Stimulated activated CD8-positive, alpha-beta memory T cell treated with anti-CD3 and anti-CD28 coated beads, Interleukin-2, amount 100 ng/mL, for 1 hour (primary cell): Measurements from ENCODE around the gene RPS28.
"Not testable (repeated sequence)": the region's sequence is repeated elsewhere in the genome, so short reads cannot be mapped to it uniquely, and the experiment has no call there.

Source experiments
- DNase-seq, 2 donors: peaks; one replicate each; pipeline ENCODE4 v3.0.0-alpha.2; 2020; ENCODE audit warnings: low read depth in 2 of 2

RPS28 gene

DNA sequence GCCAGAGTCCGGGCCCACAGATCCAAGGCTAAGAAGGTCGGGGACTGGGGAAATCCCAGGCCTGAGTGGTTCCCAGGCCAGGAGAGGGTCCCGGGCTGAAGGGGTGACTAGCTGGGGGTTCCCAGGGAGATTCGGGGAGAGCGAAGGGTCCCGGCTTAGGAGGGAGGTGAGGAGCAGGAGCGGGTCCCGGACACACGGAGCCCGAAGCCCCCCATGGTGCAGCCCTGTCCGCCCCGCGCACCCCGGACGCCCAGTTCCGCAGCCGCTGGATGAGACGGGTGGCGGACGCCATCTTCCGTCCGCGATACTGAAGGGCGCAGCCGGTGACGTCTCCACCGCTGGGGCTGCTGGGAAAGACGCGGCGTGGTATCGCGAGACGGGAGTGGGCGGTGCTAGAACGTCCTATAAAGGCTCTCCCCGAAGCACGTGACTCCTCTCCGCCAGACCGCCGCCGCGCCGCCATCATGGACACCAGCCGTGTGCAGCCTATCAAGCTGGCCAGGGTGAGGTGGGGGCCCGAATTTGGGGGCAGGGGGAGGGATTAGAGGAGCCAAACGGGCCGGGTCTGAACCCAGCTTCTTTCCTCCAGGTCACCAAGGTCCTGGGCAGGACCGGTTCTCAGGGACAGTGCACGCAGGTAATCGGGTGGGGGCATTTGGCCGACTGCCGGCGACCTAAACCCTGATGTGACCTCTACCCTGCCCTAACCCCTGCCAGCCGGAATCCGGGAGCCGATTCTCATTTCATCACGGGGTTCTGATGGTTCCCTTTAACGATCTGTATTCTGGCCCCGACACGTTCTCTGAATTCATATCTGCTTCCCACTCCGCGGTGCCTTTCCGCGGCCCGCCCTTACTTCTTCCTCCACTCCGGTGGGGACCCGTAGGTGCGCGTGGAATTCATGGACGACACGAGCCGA, at the start of gene RPS28, which contains the start of gene NDUFA7:
RPS28 (plus strand) TSS at position 430 of the 919 bp plus-strand sequence; CDS start at position 465, 35 bp downstream.
NDUFA7 (minus strand) TSS at position 309 of the 919 bp plus-strand sequence; CDS start at position 292, 17 bp downstream.
- peak; percentile 95 to 96 for DNase-seq

DNA sequence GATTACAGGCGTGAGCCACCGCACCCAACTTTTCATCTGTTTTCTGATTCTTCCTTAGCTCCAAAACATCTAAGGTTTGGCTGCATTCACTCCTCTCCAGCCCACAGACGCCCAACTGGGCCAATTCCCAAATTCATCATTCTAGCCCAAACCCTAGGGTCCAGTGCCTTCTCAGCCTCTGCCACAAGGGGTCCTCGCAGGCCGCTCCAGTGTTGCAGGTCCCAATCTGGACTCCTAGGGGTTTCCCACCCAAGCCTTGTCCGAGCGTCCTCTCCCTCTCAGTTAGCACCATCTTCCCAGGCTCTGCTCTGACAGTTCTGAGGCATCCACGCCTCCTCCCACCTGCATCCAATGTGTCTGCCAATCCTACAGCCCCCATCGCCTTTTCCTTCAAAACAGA, 44.8 kb upstream of the RPS28 start:
- not testable (repeated sequence) for DNase-seq

DNA sequence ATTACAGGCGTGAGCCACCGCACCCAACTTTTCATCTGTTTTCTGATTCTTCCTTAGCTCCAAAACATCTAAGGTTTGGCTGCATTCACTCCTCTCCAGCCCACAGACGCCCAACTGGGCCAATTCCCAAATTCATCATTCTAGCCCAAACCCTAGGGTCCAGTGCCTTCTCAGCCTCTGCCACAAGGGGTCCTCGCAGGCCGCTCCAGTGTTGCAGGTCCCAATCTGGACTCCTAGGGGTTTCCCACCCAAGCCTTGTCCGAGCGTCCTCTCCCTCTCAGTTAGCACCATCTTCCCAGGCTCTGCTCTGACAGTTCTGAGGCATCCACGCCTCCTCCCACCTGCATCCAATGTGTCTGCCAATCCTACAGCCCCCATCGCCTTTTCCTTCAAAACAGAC, 30.0 kb upstream of the RPS28 start:
- not testable (repeated sequence) for DNase-seq

DNA sequence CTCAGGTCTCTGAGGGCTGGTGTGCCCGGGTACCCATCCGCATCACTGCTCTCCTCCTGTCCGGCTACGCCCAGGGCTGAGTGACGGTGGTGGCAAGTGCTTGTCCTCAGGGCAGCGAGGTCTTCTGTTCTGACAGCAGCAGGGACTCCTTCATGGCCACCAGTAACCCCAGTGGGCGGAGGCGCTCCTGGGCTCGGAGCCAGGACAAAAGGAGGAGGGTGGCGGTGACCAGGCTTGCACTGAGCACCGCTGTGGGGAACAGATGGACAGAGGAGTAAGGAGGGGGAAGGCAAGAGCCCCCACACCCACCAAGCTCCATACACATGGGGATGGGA, 19.0 kb upstream of the RPS28 start:
- no peak for DNase-seq

DNA sequence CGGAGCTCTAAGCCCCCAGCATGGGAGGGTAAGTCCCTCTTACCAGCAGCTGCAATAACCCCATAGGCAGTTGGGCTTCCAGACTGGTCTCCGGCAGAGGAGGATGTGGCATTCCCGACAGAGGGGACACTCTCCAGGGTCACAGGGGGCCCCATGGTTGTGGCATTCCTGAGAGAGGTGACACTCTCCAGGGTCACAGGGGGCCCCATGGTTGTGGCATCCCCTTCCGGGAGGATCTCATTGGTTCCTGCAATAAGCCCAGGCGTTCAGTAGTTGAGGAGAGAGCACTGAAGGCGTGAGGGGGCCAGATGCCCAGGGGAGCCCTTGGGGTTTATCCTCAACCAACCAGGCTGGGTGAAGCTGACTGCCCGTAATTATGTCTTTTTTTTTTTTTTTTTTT, 18.6 kb upstream of the RPS28 start:
- no peak for DNase-seq

DNA sequence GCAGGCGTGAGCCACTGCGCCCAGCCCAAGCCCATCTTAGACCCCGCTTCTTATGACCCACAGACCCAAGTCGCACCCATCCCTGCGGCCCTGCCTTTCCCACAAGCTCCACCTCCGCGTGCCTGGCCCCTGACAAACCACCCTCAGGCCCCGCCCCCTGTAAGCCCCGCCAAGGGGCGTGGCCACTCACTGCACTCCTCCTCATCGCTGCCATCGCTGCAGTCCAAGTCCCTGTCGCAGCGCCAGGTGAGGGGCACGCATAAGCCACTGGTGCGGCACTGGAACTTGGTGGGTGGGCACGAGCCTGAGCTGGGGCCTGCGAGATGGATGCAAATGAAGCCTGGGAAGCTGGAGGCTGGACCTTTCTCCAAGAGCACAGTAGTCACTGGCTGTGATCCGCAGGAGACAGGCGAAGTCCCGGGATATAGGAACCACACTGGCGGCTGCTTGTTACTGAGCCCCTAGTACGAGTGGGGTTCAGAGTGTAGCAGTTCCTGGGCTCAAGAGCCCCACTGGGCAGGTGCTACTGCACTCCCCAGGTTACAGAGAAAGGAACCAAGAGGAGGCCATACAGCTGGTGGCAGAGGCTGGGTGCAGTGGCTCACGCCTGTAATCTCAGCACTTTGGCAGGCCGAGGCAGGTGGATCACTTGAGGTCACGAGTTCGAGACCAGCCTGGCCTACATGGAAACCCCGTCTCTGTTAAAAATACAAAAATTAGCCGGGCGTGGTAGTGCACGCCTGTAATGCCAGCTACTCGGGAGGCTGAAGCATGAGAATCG, 16.3 kb upstream of the RPS28 start:
- DNase-seq: no peak

DNA sequence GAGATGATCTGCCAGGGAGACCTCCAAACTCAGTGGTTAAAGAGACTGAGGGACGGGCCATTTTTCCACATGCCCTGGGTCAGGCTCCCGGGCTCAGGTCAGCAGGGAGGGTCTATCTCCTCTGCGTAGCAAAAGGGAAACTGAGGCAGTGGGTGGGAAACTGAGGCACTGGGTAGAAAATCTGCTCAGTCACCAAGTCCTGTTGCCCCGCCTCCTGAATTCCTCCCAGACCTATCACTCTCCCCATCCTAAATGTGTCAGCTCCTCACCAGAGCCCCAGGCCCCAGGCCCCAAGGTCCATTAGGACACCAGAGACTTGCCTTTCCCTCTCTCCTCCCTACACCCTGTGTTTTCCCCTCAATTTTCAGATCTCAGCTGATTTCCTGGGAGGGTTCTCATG, 15.5 kb upstream of the RPS28 start:
- no peak for DNase-seq

DNA sequence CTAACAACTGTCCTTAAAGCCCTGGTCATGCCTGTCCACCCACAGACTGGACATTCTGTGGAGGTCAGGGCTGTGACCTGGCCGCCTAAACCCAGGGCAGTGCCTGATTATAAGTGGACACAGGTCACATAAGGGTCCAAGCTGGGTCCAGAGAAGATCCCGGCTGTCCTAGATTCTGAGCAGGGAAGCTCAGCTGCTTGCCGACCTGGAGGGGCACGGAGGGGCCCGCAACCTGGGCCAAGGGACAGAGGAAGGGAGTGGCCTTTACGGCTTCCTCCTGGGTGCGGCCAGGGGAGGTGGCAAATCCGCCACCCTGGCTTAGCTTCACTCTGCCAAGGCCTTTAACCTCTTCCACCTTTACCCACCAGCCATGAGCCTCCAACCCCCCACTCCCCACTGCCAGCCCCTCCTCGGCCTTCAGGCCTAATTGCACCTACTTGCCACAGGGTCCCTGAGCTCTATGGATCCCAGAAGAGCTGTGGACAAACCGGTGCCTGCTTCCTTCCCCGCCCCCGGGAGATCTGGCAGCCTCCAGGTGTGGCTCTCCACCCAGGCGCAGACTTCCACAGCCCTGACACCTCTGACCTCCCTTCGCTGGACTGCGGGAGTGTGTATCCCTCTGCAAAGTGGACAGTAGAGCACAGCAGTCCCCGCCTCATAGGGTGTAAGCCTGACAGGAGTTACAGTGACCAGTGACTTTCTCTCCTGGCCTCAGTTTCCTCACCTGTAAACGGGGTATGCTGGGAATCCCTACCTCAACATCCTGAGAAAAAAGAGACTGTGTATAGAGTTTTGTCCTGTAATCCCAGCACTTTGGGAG, 14.9 kb upstream of the RPS28 start:
- DNase-seq: no peak

DNA sequence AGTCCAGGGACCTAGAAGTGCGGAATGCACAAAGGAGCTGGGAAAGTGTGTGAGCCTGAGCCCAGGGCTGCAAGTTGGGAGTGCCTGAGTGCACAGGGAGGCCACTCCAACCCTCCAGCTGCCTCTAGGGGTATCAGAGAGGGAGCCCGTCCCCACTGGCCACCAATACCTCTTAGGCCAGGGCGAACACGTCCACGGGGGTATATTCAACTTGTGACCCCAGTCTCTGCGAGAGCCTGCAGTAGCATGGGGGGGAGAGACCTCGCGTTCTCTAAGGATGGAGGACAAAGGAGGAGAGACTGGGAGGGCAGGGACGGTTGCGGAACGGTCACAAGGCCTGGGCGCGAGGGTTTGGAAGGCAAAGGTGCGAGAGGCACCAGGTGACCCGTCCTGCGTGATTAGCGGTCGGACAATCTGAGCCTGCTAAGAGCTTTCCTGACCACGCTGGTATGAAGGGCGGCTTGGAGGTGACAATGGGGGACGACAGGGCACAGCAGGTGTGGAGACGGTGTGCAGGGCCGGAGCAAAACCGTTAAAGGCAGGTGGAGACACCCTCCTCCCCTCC, 13.8 kb upstream of the RPS28 start:
- DNase-seq: no peak

DNA sequence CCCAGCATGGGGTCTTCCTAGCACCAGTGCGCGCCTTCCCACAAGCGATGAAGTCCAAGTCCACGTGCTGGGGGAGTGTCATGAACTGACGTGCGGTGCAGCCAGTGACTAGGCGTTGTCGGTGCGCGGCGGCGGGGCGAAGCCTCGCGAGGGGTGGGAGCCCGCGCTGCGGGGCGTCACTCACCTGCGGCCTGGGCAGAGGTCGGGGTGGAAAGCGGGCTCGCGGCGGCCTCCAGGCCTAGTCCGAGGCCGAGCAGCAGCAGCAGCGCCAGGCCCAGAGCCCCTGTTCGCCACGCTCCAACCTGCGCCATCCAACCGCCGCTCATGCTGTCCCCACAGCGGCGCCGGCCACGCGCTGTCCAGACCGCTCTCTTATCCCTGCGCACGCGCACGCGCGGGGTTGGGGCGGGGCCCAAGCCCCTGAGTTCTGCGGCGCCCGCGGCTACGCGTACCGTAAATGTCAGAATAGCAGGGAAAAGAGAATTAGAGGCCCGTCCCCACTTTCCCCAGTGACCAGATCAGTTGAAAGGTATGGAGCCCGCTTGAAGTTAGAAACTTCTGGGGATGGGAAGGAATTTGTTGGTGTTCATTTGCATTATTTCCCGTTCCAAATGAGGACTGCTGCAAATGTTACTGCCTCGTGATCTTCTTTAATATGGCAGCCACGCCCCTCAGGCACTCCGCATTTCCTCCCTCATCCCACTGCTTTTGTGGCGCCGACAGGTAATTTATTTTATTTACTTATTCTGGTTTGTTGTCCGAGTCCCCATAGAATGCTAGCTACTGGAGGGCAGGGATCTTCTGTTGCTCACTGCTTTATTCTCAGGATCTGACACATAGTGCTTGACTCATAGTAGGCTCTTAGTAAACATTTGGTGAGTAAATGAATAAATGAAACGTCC, 13.1 kb upstream of the RPS28 start, which contains the start of gene CD320:
CD320 (minus strand) TSS at position 394 of the 902 bp plus-strand sequence; CDS start at position 326, 68 bp downstream.
- DNase-seq: peak; percentile 67 to 70

DNA sequence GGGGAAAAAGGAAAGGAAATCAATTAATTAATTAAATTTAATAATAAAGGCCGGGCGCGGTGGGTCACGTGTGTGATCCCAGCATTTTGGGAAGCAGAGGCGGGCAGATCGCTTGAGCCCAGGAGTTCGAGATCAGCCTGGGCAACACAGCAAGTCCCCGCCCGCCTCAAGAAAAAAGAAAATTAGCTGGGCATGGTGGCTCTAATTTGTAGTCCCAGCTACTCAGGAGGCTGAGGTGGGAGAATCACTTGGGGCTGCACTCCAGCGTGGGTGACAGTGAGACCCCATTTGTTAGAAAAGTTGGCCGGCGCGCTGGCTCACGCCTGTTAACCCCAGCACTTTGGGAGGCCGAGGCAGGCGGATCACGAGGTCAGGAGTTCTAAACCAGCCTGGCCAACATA, 12.4 kb upstream of the RPS28 start:
- no peak for DNase-seq

DNA sequence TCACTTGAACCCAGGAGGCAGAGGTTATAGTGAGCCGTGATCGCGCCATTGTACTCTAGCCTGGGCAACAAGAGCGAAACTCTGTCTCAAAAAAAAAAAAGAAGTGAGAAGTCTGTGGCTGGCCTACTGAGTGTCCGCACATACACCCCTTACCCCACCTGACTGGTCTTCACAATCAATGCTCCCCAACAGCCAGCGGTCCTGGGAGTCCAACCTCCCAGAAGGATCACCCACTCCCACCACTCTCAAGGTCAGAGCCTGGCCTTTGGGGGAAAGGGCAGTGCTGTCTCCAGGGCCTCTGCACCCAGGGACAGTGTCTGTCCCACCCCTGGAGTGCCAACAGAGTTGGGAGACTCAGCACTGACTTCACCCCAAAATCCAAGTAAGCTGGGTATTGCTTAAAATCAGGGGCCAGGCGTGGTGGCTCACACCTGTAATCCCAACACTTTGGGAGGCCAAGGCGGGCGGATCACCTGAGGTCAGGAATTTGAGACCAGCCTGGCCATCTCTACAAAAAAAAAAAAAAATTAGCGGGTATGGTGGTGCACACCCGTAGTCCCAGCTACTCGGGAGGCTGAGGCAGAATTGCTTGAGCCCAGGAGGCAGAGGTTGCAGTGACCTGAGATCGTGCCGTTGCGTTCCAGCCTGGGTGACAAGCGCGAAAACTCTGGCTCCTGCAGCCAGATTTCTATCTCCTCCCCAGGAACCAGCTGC, 10.8 kb upstream of the RPS28 start:
- DNase-seq: no peak

DNA sequence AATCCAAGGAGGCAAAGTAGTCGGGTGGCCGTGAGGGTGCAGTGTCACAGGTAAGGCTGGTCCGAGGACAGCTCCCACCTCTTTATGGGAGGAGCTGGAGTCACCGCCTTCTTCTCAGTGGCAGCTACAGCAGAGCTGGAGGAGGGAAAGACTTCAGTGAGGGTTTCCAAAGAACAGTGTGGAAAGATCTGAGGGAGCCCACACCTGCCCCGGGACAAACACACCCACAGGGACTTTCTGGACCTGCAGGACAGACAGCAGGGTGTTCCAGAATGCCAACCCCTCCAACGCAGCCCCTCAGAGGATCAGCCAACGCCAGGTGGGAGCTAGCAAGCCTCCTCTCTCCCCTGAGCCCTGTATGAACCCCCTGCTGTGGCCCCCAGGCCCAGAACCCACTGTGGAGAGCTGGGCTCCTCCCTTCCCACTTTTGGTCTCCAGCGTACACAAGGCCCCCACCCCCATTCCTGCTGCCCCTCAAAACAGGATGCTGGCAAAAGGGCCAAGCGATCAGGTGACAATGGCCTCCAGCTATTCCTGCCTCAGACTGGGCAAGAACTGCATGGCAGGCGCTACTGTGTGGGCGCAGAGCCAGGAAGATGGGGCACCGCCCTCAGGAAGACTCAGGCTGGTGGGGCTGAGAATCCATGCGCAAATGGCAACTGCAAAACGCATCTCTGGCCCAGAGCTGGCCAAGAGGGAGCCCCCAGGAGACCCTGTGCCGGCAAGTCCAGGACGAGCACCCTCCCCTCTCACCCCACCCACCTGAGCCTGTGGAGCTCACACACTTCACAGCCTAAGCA, 9.6 kb upstream of the RPS28 start:
- DNase-seq: no peak

DNA sequence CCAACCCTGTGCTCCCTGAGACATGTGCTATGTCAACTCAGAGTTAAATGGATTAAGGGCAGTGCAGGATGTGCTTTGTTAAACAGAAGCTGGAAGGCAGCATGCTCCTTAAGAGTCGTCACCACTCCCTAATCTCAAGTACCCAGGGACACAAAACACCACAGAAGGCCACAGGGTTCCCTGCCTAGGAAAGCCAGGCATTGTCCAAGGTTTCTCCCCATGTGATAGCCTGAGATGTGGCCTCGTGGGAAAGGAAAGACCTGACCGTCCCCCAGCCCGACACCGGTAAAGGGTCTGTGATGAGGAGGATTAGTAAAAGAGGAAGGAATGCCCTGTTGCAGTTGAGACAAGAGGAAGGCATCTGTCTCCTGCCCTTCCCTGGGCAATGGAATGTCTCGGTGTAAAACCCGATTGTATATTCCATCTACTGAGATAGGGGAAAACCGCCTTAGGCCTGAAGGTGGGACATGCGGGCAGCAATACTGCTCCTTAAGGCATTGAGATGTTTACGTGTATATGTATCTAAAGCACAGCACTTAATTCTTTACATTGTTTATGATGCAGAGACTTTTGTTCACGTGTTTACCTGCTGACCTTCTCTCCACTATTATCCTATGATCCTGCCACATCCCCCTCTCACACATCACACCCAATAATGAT, 6.2 kb upstream of the RPS28 start:
- DNase-seq: not testable (repeated sequence)

DNA sequence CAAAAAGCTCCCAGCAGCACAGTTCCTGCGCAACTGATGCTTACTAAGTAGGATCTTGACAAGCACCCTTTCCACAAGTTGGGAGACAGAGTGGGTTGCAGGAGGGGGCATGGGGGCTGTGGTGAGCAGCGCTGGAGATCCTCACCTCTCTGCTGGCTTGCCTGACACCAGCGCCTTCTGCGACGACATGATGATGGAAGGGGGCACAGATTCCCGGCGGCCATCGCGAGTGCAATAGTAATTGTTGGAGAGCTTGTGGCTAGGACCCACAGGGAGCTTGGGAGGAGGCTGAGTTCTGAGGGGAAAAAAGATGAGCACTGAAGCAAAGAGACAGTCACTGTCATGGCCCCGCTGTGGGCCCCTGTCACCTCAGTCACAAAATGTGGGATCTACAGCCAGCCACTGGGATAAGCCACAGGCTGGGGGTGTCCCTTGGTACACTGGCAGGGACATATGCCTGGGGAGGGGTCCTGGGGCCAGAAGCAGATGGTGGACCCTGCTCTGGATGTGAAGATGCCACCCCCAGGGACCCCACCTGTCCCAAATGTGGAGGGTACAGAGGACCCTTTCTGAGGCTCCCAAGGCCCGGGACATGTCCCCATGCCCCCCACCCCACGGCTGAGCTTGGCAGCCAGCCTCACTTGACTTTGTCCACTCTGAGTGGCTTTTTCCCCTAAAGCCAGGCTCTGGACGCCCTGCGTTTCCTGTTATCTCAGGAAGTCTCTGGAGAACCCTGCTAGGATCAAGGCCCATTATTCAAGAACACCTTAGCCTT, 4.8 kb upstream of the RPS28 start:
- no peak for DNase-seq

DNA sequence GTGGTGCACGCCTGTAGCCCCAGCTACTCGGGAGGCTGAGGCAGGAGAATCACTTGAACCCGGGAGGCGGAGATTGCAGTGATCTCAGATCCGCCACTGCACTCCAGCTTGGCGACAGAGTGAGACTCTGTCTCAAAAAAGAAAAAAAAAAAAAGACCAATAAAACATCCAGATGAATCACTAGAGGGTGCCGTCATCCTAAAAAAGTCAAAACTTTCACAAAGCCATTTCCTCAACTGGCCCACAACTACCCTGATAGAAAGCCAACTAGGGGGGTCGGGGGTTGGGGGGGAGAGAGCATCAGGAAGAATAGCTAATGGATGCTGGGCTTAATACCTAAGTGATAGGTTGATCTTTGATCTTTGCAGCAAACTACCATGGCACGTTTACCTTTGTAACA, 2.5 kb upstream of the RPS28 start:
- not testable (repeated sequence) for DNase-seq

DNA sequence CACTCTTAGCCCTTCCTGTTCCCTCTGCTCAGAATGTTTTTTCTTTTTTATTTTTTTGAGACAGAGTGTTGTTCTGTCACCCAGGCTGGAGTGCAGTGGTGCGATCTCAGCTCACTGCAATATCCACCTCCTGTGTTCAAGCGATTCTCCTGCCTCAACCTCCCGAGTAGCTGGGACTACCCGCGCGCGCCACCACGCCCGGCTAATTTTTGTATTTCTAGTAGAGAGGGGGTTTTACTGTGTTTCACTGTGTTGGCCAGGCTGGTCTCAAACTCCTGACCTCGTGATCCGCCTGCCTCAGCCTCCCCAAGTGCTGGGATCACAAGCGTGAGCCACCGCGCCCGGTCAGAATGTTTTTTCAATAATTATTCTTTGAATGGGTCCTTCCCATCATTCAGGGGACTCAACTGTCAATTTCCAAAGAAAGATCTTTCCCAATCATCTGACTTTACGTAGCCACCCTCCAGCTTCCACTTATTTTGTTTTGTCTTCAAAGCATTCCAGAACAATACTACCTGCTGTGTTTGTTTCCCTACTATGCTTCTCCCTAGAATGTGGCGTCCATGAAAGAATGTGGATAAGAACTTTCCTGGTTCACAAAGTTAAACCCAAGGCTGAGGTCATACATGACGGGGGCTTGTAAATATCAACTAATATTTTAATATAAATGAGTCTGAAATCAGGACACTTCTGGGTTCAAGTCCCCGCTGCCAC, 1.3 kb upstream of the RPS28 start:
- no peak for DNase-seq
